Measurements from ENCODE around the gene PHACTR3.
A peak's percentile ranks its signal among the peaks of the same experiment; 100 is the strongest.

The PHACTR3 gene

GRCh38 chr20:59706400-59706693, 102.0 kb downstream of the PHACTR3 start:
- DNase-seq: no peak

DNA sequence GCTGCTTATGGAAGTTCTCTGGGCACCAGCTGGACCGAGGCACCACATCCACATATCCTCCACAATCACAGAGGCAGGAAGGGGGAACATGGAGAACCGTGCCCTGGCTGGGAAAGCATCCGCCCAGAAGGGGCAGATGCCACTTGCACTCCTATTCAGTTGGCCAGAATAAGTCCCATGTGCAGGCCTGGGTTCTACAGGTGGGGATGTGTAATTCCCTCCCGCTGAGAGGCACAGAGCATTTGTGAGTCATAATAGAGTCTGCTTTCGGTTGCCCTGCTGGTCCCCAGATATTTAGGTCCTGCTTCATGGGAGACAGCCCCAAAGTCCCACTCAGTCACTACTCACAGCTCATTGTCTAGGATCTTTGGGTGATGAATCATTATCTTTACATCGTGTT, 104.0 kb downstream of the PHACTR3 start:
- DNase-seq: no peak

GRCh38 chr20:59709636-59710035, 105.3 kb downstream of the PHACTR3 start:
- no peak for DNase-seq

GRCh38 chr20:59718071-59718470, 113.7 kb downstream of the PHACTR3 start:
- DNase-seq: no peak

- no peak for DNase-seq
Observed at GRCh38 chr20:59718751-59719150, 114.4 kb downstream of the PHACTR3 start.

DNA sequence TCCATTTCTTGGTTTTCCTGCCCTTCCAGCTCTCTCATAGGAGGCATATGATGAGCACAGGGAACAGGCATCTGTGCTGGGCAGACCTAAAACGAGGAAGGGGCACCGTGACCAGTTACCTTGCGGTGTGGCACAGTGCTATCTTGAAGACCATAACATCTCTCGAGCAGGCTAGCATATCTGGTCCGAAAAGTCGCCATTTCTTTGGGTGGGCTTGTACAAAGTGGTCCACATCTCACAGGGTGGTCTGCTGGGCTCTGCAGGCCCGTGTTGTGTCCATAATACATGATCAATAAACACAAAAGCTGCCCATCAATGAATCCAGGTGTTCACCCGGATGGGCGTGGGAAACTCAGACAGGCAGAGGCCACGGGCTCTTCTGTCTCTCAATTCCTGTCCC, 115.7 kb downstream of the PHACTR3 start:
- no peak for DNase-seq

GRCh38 chr20:59721386-59721785, 117.0 kb downstream of the PHACTR3 start:
- DNase-seq: no peak

GRCh38 chr20:59723108-59723500, 118.8 kb downstream of the PHACTR3 start:
- DNase-seq: peak; percentile 2

- DNase-seq: no peak
Observed at GRCh38 chr20:59723607-59724456, 119.5 kb downstream of the PHACTR3 start.

DNA sequence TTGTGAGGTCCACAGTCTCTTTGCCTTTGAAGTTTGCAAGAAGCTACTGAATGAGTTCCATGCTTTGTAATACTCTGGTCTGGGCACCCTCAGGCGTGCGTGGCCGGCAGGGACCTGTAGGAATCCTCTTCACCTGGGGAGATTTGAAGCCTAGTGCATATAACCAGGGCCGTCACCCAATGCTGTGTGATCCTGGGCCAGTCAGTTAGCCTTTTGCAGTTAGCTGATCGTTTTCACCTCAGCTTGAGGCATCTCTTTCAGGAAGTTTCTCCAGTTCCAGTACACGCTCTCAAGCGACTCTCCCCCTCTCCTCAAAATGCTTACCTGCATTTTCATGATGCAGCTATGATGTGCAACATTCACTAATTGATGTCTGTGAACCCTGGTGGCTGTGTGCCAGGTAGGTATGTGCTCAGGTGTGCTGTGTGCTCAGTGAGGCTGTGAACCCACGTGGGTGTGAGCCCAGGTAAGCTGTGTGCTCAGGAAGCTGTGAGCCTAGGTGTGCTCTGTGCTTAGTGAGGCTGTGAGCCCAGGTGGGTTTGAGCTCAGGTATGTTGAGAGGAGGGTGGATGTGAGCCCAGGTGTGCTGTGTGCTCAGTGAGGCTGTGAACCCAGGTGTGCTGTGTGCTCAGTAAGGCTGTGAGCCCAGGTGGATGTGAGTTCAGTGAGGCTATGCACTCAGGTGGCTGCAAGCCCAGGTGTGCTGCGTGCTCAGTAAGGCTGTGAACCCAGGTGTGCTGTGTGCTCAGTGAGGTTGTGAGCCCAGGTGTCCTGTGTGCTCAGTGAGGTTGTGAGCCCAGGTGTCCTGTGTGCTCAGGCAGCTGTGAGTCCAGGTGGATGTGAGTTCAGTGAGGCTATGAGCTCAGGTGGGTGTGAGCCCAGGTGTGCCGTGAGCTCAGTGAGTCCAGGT, 120.4 kb downstream of the PHACTR3 start:
- no peak for DNase-seq

GRCh38 chr20:59725476-59726280, 121.3 kb downstream of the PHACTR3 start:
- no peak for DNase-seq

DNA sequence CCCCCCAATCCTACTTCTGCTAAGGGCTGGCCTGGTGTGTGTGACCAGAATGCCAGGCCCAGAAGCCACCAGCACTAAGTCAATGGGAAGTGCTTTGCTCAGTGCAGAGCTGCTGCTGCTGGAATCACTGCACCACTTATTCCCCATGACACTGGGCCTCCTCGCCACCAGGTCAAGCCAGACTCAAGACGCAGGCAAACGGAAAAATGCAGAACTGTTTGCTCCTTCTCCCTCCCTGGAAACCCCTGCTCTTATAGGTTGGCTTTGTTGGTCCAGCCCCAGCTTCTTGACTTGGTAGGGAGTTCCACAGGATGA, 121.9 kb downstream of the PHACTR3 start:
- DNase-seq: no peak

DNA sequence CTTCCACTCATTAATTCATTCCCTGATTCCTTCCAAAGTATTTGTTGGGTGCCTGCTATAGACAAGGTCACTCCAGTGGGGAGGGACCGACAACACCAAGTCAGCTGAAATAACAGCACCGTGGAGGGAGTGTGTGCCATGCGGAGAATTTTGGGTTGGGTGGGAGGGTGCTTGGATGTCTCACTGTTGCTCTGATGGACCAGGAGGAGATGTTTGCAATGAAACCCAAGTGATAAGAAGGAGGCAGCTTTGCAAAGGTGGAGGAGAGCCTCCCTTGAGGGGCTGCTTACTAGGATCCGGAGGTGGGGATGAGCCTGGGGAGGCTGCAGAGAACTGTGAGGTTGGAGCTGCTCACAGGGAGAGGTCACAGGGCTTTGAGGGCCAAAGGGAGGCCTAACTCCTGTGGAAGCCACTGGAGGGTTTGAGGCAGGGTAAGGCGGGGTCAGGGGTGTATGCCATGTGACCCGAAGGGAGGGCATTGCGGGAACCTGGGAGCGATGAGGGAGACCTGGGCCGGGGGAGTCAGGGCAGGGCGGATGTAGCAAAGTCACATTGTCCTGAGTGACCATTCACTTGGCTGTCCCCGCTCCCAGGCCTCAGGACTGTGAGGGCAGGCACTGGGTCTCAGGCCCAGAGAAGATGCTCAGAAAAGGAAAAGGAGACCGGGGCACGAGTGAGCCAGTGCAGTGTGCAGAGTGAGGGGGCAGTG, 124.5 kb downstream of the PHACTR3 start:
- DNase-seq: no peak

DNA sequence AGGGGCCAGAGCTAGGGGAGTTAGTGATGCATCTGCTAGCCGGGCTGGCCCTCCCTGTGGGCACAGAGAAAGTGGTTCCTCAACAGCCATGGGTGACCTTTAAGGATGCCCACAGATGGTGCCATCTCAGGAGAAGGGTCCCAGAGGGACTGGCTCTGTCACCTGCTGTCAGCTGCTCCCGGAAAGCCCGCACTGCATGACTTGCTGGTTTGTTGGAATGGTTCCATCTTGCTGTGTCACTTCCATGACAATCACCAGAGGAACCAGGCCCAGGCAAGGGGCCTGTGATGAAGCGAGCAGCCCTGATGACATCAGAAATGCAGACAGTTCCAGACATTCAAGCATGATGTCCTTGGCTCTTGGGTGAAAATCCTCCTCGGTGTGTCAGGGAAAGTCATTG, 125.2 kb downstream of the PHACTR3 start:
- no peak for DNase-seq

- DNase-seq: no peak
Observed at GRCh38 chr20:59730722-59731121, 126.4 kb downstream of the PHACTR3 start.

GRCh38 chr20:59731376-59731775, 127.0 kb downstream of the PHACTR3 start:
- DNase-seq: no peak

- no peak for DNase-seq
Observed at GRCh38 chr20:59733351-59733750, 129.0 kb downstream of the PHACTR3 start.

GRCh38 chr20:59735486-59735885, 131.1 kb downstream of the PHACTR3 start:
- DNase-seq: no peak

- DNase-seq: no peak
Observed at GRCh38 chr20:59735917-59736316, 131.6 kb downstream of the PHACTR3 start.

DNA sequence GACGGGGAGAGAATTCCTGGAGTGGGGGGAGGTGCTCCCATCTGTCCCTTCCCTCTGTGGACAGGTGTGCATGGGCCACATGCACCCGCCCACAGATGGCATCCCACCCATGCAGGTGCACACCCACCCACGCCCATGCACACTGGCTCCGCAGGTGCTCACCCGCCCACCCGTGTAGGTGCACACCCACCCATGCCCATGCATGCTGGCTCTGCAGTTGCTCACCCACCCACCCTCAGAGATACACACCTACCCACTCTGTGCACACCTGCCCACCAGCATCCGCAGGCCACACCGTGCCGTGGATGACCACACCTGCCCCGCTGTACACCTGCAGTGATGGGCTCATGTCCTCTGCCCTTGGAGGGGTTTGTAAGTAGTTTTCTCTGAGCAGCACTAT, 132.0 kb downstream of the PHACTR3 start:
- no peak for DNase-seq

GRCh38 chr20:59737073-59737666, 132.8 kb downstream of the PHACTR3 start:
- no peak for DNase-seq

DNA sequence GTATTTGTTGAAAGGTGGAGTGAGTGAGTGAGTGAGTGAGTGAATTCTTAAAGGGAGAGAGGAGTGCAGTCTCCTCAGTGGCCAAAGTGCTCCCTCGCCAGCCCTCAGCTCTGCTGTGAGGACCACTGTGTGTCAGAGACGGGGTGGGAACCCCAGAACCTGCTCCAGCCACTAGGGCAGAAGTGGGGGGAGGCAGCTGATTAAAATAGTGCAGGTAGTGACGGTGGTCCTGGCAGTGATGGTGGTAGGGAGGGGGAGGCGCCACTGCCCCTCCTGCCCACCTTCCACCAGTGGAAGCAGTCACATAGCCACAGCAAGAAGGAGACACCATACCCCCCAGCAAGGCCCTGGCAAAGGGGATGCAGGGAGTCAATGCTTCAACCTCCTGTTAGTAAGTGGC, 133.5 kb downstream of the PHACTR3 start:
- DNase-seq: no peak
